NK-92 treated with Interleukin-12 subunit alpha and Interleukin-12 subunit beta, amount 100 ng/mL, for 24 hours (cell line): ENCODE data around the gene CMTM8.

Experiments used
- DNase-seq: peaks from one replicate; lab custom pipeline; 2025; lab: John Stamatoyannopoulos, UW

CMTM8 gene

GRCh38 chr3:32229565-32229964, 8.9 kb upstream of the CMTM8 start:
- DNase-seq = no peak

- no peak for DNase-seq
Measured at GRCh38 chr3:32236377-32236776, 2.1 kb upstream of the CMTM8 start.

- no peak for DNase-seq
Measured at GRCh38 chr3:32237670-32238452, 619 bp upstream of the CMTM8 start.

GRCh38 chr3:32239307-32240158, 1.1 kb downstream of the CMTM8 start:
- DNase-seq = no peak

- no peak for DNase-seq
Measured at GRCh38 chr3:32240159-32240545, 1.7 kb downstream of the CMTM8 start.

GRCh38 chr3:32241100-32241499, 2.6 kb downstream of the CMTM8 start:
- no peak for DNase-seq

- DNase-seq = no peak
Measured at GRCh38 chr3:32243519-32243918, 5.0 kb downstream of the CMTM8 start.

GRCh38 chr3:32245200-32245599, 6.7 kb downstream of the CMTM8 start:
- DNase-seq = no peak

- DNase-seq = no peak
Measured at GRCh38 chr3:32246079-32246675, 7.7 kb downstream of the CMTM8 start.

GRCh38 chr3:32249184-32249782, 10.8 kb downstream of the CMTM8 start:
- no peak for DNase-seq

- DNase-seq = no peak
Measured at GRCh38 chr3:32254268-32254667, 15.8 kb downstream of the CMTM8 start.

- DNase-seq = no peak
Measured at GRCh38 chr3:32255345-32255744, 16.9 kb downstream of the CMTM8 start.

- no peak for DNase-seq
Measured at GRCh38 chr3:32256206-32256605, 17.7 kb downstream of the CMTM8 start.

- no peak for DNase-seq
Measured at GRCh38 chr3:32257042-32257441, 18.6 kb downstream of the CMTM8 start.

GRCh38 chr3:32257641-32258438, 19.4 kb downstream of the CMTM8 start:
- no peak for DNase-seq

- DNase-seq = no peak
Measured at GRCh38 chr3:32258869-32259268, 20.4 kb downstream of the CMTM8 start.

GRCh38 chr3:32261545-32261944, 23.1 kb downstream of the CMTM8 start:
- DNase-seq = no peak

- no peak for DNase-seq
Measured at GRCh38 chr3:32262201-32262600, 23.7 kb downstream of the CMTM8 start.

- no peak for DNase-seq
Measured at GRCh38 chr3:32274306-32274705, 35.8 kb downstream of the CMTM8 start.

- DNase-seq = no peak
Measured at GRCh38 chr3:32275506-32275905, 37.0 kb downstream of the CMTM8 start.

- no peak for DNase-seq
Measured at GRCh38 chr3:32276279-32276841, 37.9 kb downstream of the CMTM8 start.
